Keratinocyte (primary cell): Measurements from ENCODE around the gene DEXI. TPM values are rescaled to one million over a fixed set of nuclear protein-coding genes. Genes with fewer than 3 reads are reported as not detected.
A peak's percentile ranks its signal among the peaks of the same experiment; 100 is the strongest.

Experiments used
- DNase-seq: peaks from one replicate; pipeline ENCODE4 v3.0.0-alpha.2; 2011; ENCODE audit warnings: low read depth, missing footprints, low spot score
- FAIRE-seq: peaks from 2 replicates; lab custom pipeline; 2011; peaks lifted over from hg19 to GRCh38; lab: Jason Lieb, UNC
- H2AFZ ChIP-seq: 2 replicates; pipeline ENCODE4 v1.6.0; 2012; ENCODE audit warnings: low read length, control low read depth, inconsistent platforms; ENCODE audit not compliant: control insufficient read depth
- H3K27ac ChIP-seq: 2 replicates; pipeline ENCODE4 v1.5.1; 2011; ENCODE audit warnings: low read length; ENCODE audit not compliant: control insufficient read depth, insufficient read depth
- H3K27me3 ChIP-seq: 3 replicates; pipeline ENCODE4 v1.6.0; 2011; ENCODE audit warnings: low read length; ENCODE audit not compliant: control insufficient read depth, insufficient read depth; ENCODE audit errors: extremely low read depth
- H3K36me3 ChIP-seq, 2 experiments: 2 replicates in 1 of 2; 3 replicates in 1 of 2; pipeline ENCODE4 v1.5.1; 2011; ENCODE audit warnings: low read length in 2 of 2, mild to moderate bottlenecking in 1 of 2; ENCODE audit not compliant: control insufficient read depth in 2 of 2, insufficient read depth in 2 of 2; ENCODE audit errors: extremely low read depth in 1 of 2
- H3K4me1 ChIP-seq: 3 replicates; pipeline ENCODE4 v1.5.1; 2011; ENCODE audit warnings: low read length; ENCODE audit not compliant: control insufficient read depth, insufficient read depth; ENCODE audit errors: extremely low read depth
- H3K4me2 ChIP-seq: 3 replicates; pipeline ENCODE4 v1.6.0; 2011; ENCODE audit warnings: low read depth, low read length; ENCODE audit not compliant: control insufficient read depth, insufficient read depth; ENCODE audit errors: extremely low read depth
- H3K4me3 ChIP-seq, 3 experiments: fragments of 200-600 bp in 1 of 3; sonication (generic) in 1 of 3; 2 replicates in 2 of 3; 3 replicates in 1 of 3; pipeline ENCODE4 v1.5.1; 2011 to 2016; ENCODE audit warnings: low read length in 3 of 3, mild to moderate bottlenecking in 3 of 3, control low read depth in 2 of 3, inconsistent platforms in 1 of 3, low read depth in 1 of 3, mixed read lengths in 1 of 3, mixed run types in 1 of 3, moderate library complexity in 1 of 3; ENCODE audit not compliant: control insufficient read depth in 2 of 3, insufficient read depth in 2 of 3; ENCODE audit errors: extremely low read depth in 1 of 3
- H3K79me2 ChIP-seq: 2 replicates; pipeline ENCODE4 v1.6.0; 2012; ENCODE audit warnings: low read length; ENCODE audit not compliant: control insufficient read depth, insufficient read depth
- H3K9ac ChIP-seq: 3 replicates; pipeline ENCODE4 v1.6.0; 2011; ENCODE audit warnings: low read length; ENCODE audit not compliant: control insufficient read depth, insufficient read depth; ENCODE audit errors: extremely low read depth
- H3K9me1 ChIP-seq: 3 replicates; pipeline ENCODE4 v1.6.0; 2011; ENCODE audit warnings: low read length; ENCODE audit not compliant: control insufficient read depth, insufficient read depth; ENCODE audit errors: extremely low read depth
- H3K9me3 ChIP-seq: 2 replicates; pipeline ENCODE4 v1.5.1; 2012; ENCODE audit warnings: low read depth, low read length; ENCODE audit not compliant: control insufficient read depth
- H4K20me1 ChIP-seq: 3 replicates; pipeline ENCODE4 v1.6.0; 2011; ENCODE audit warnings: low read length; ENCODE audit not compliant: control insufficient read depth, insufficient read depth; ENCODE audit errors: extremely low read depth
- CTCF ChIP-seq, 3 experiments: IDR thresholded peaks in 1 of 3; conservative IDR thresholded peaks in 1 of 3; optimal IDR thresholded peaks in 1 of 3; 2 replicates in 2 of 3; 3 replicates in 1 of 3; pipeline versions ENCODE3 to v1.5.1; 2011; ENCODE audit warnings: low read length in 3 of 3, mild to moderate bottlenecking in 3 of 3, moderate library complexity in 2 of 3, control low read depth in 1 of 3, inconsistent platforms in 1 of 3; ENCODE audit not compliant: insufficient read depth in 2 of 3; ENCODE audit errors: extremely low read depth in 1 of 3
- EZH2 ChIP-seq: IDR thresholded peaks from one replicate; pipeline ENCODE4 v1.6.1; 2012; ENCODE audit warnings: inconsistent platforms, mild to moderate bottlenecking, low read length, moderate library complexity
- dilution Hi-C: fragments of 300-500 bp; cut with MboI; formaldehyde crosslinking; loops from one replicate; pipeline ENCODE4 v1.7.0; 2020; ENCODE audit warnings: low sequenced_read_pairs; ENCODE audit not compliant: extremely low pct_ligation_motif_present
- polyA plus RNA-seq, 5 experiments: library from polyadenylated mRNA; depleted of rRNA in 3 of 5; stranded (reverse) in 3 of 5; stranded (forward) in 1 of 5; unstranded in 1 of 5; fragments of >200 nt; gene quantifications; 1 replicate in 1 of 5; 2 replicates in 3 of 5; 3 replicates in 1 of 5; pipeline versions ENCODE4 v1.2.1 to v1.2.3, GENCODE V29; 2011 to 2012; ENCODE audit warnings: missing spikeins in 2 of 5, low read depth in 1 of 5, low replicate concordance in 1 of 5

DEXI gene
- polyA plus RNA-seq, 1 donor (not counting 4 experiments of a cell fraction or from before 2014, with no cell fraction given), result 25.9 TPM

GRCh38 chr16:10931134-10931533 is 11.1 kb downstream of the DEXI start:
- Histone ChIP-seq H4K20me1 (peaks cover 7% of the 10 kb centered on the region), H3K4me3 (no peak overlapping the region), H3K4me1 (no peaks in the 10 kb centered on the region), H3K27me3 (no peaks in the 10 kb centered on the region), H3K4me2 (no peak overlapping the region), H3K9me3 (no peaks in the 10 kb centered on the region), H3K9me1 (no peaks in the 10 kb centered on the region), H3K27ac (no peak overlapping the region), H3K79me2 (peaks cover 29% of the 10 kb centered on the region), H3K36me3 (peaks cover 10 to 12% of the 10 kb centered on the region in 2 experiments), H2AFZ (no peak overlapping the region), H3K9ac (no peak overlapping the region)
- DNase-seq, result no peak
- TF ChIP-seq EZH2, result no peak
- no peak for TF ChIP-seq CTCF (optimal IDR thresholded peaks at IDR 0.05 in 1 of 3, IDR thresholded peaks at IDR 0.05 in 1 of 3, conservative IDR thresholded peaks at IDR 0.05 in 1 of 3; ENCODE audit: extremely low read depth in 1 of 3, insufficient read depth in 2 of 3, low read length in 3 of 3)
- dilution Hi-C loops, result no loop called here
- no peak for FAIRE-seq

GRCh38 chr16:10930755-10931093 is 11.5 kb downstream of the DEXI start:
- no peak overlapping the region for H3K9ac ChIP-seq
- H3K36me3 ChIP-seq, result peaks cover 10 to 13% of the 10 kb centered on the region in 2 experiments
- H3K79me2 ChIP-seq, result peaks cover 26% of the 10 kb centered on the region
- no peak for TF ChIP-seq EZH2
- peak in 1 of 3 experiments; percentile 4 for TF ChIP-seq CTCF (optimal IDR thresholded peaks at IDR 0.05 in 1 of 3, IDR thresholded peaks at IDR 0.05 in 1 of 3, conservative IDR thresholded peaks at IDR 0.05 in 1 of 3; ENCODE audit: extremely low read depth in 1 of 3, insufficient read depth in 2 of 3, low read length in 3 of 3)
- H3K4me2 ChIP-seq, result no peak overlapping the region
- no peaks in the 10 kb centered on the region for H3K9me1 ChIP-seq
- H2AFZ ChIP-seq, result no peak overlapping the region
- H3K9me3 ChIP-seq, result no peaks in the 10 kb centered on the region
- FAIRE-seq, result no peak
- no peak overlapping the region for H3K27ac ChIP-seq
- no peak for DNase-seq
- dilution Hi-C loops, result no loop called here
- no peaks in the 10 kb centered on the region for H3K4me1 ChIP-seq
- H3K4me3 ChIP-seq, result no peak overlapping the region
- peaks cover 7% of the 10 kb centered on the region for H4K20me1 ChIP-seq
- H3K27me3 ChIP-seq, result no peaks in the 10 kb centered on the region
